ENCODE data around the gene PARN.

The PARN gene

DNA sequence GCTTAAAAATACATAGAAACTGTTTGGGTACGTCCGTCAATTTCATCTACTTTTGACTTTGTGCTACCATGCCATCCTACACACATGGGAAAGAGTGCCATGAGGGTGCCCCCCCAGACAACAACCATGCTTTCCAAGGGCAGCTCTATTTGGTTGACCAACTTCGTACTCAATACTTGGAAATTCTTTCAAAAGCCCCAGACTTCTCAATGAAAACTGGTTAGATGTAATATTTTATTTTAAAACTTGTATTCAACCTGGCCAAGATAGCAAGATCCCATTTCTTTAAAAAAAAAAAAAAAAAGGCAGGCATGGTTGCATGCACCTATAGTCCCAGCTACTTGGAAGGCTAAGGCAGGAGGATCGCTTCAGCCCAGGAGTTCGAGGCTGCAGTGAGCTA lies 98.4 kb downstream of the PARN start:
- Mint-ChIP-seq H3K27me3 (no peaks in the 10 kb centered on the region), H3K4me3 (no peak overlapping the region), H3K4me1 (ENCODE audit: low read depth) (no peaks in the 10 kb centered on the region), H3K36me3 (ENCODE audit: low read depth) (peaks cover 25% of the 10 kb centered on the region), H3K9me3 (peaks cover 4% of the 10 kb centered on the region), H3K27ac (no peak overlapping the region)

DNA sequence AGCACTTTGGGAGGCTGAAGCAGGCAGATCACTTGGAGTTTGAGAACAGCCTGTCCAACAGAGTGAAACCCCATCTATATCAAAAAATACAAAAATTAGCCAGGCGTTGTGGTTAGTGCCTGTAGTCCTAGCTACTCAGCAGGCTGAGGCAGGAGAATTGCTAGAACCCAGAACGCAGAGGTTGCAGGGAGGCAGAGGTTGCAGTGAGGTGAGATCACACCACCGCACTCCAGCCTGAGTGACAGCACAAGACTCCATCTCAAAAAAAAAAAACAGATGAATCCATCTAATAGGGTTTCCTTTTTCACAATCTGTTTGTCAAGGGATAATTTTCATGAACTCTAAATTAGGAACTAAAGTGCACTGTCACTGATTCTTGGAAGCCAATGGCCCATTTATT lies 99.0 kb downstream of the PARN start:
- Mint-ChIP-seq H3K4me3 (no peak overlapping the region), H3K4me1 (ENCODE audit: low read depth) (no peaks in the 10 kb centered on the region), H3K27ac (no peak overlapping the region), H3K9me3 (peaks cover 4% of the 10 kb centered on the region), H3K36me3 (ENCODE audit: low read depth) (peaks cover 27% of the 10 kb centered on the region), H3K27me3 (no peaks in the 10 kb centered on the region)

DNA sequence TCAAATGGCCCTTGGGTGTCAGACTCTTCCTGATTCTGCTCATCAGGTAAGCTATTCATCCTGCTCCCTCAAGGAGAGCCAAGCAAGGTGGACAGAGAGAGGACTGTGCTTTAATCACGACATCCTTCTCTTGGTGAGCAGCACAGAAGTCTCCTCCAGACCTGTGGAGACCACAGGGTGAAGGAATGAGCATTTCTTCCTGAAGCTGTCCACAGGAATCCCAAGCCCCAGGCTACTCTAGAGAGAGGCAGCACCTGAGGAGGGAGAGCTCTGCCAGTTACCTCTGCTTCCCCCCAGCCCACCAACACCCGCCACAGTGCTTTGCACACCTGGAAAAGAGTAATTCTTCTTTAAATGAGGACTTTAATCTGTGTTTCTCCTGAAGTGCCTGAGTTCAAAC lies 100.0 kb downstream of the PARN start:
- no peak overlapping the region for H3K27ac Mint-ChIP-seq
- peaks cover 27% of the 10 kb centered on the region for H3K36me3 Mint-ChIP-seq (ENCODE audit: low read depth)
- no peaks in the 10 kb centered on the region for H3K4me1 Mint-ChIP-seq (ENCODE audit: low read depth)
- no peaks in the 10 kb centered on the region for H3K27me3 Mint-ChIP-seq
- H3K9me3 Mint-ChIP-seq: peaks cover 4% of the 10 kb centered on the region
- no peak overlapping the region for H3K4me3 Mint-ChIP-seq

- H3K9me3 Mint-ChIP-seq: peaks cover 4% of the 10 kb centered on the region
- H3K4me3 Mint-ChIP-seq: no peak overlapping the region
- H3K27me3 Mint-ChIP-seq: no peaks in the 10 kb centered on the region
- no peaks in the 10 kb centered on the region for H3K4me1 Mint-ChIP-seq (ENCODE audit: low read depth)
- peaks cover 27% of the 10 kb centered on the region for H3K36me3 Mint-ChIP-seq (ENCODE audit: low read depth)
- H3K27ac Mint-ChIP-seq: no peak overlapping the region
These were observed 100.9 kb downstream of the PARN start for GRCh38 chr16:14529010-14529669.

GRCh38 chr16:14528306-14528705 lies 101.8 kb downstream of the PARN start:
- Mint-ChIP-seq H3K9me3 (no peaks in the 10 kb centered on the region), H3K36me3 (ENCODE audit: low read depth) (peaks cover 20% of the 10 kb centered on the region), H3K27me3 (no peaks in the 10 kb centered on the region), H3K27ac (no peak overlapping the region), H3K4me1 (ENCODE audit: low read depth) (no peaks in the 10 kb centered on the region), H3K4me3 (no peak overlapping the region)

GRCh38 chr16:14527411-14528044 lies 102.5 kb downstream of the PARN start:
- Mint-ChIP-seq H3K27me3 (no peaks in the 10 kb centered on the region), H3K9me3 (no peaks in the 10 kb centered on the region)

DNA sequence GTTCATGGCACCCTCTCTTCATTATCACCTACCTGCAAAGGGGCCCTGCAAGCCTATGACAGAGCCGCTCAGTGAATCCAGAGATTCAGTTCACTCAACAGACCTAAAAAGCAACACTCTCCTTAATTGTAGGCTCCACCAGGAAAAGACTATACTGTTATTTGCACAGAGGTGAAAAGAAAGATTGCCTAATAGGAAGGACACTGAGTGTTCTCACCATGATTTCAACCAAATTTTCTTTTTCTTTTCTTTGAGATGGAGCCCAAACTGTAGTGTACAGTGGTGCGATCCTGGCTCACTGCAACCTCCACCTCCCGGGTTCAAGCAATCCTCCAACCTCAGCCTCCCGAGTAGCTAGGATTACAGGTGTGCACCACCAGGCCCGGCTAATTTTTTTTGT lies 104.5 kb downstream of the PARN start:
- H3K27ac Mint-ChIP-seq: no peak overlapping the region
- no peak overlapping the region for H3K4me3 Mint-ChIP-seq
- peaks cover 13% of the 10 kb centered on the region for H3K4me1 Mint-ChIP-seq (ENCODE audit: low read depth)
- no peaks in the 10 kb centered on the region for H3K9me3 Mint-ChIP-seq
- H3K36me3 Mint-ChIP-seq (ENCODE audit: low read depth): peaks cover 16% of the 10 kb centered on the region
- no peaks in the 10 kb centered on the region for H3K27me3 Mint-ChIP-seq

More at GRCh38 chr16:14527411-14528044, 102.5 kb downstream of the PARN start:
- Mint-ChIP-seq H3K4me1 (ENCODE audit: low read depth) (no peaks in the 10 kb centered on the region), H3K27ac (peak overlapping the region; percentile 10), H3K36me3 (ENCODE audit: low read depth) (peaks cover 20% of the 10 kb centered on the region), H3K4me3 (no peak overlapping the region)

DNA sequence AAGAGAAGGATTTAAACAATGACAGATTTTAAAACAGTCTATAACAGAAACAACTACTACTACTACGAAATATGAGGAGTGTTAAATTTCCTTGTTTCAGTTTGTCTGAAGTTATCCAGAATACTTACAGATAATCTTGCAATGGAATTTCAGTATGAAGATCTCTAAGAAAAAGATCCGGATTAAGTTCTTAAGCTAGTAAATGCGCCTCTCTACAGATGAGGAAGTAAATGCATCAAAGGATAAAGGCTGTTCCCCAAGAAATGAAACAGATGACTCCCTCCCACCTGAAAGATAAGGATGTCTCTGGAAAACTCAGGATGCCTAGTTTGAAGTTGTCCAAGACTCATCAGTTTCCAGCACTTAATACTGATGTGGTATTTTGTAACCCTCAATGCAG lies 105.1 kb downstream of the PARN start:
- Mint-ChIP-seq H3K36me3 (ENCODE audit: low read depth) (peaks cover 10% of the 10 kb centered on the region), H3K27me3 (no peaks in the 10 kb centered on the region), H3K9me3 (no peaks in the 10 kb centered on the region), H3K4me1 (ENCODE audit: low read depth) (peaks cover 14% of the 10 kb centered on the region), H3K4me3 (no peak overlapping the region), H3K27ac (no peak overlapping the region)

DNA sequence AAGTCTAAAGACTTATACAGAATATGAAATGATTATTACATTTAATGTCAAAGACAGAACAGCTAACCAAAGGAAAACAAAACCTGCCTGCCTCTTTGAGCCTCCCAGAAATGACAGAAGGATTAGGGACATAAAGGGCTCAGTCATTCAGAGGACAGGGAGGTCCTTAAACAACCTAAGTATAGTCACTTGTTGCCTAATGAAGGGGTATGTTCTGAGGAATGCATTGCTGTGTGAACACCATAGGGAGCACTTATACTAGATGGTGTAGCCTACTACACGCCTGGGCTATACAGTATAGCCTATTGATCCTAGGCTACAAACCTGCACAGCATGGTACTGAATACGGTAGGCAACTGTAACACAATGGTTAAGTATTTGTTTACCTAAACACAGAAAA lies 106.4 kb downstream of the PARN start:
- Mint-ChIP-seq H3K4me3 (no peak overlapping the region), H3K9me3 (no peaks in the 10 kb centered on the region), H3K4me1 (ENCODE audit: low read depth) (peaks cover 16% of the 10 kb centered on the region), H3K27ac (no peak overlapping the region), H3K27me3 (no peaks in the 10 kb centered on the region), H3K36me3 (ENCODE audit: low read depth) (peaks cover 10% of the 10 kb centered on the region)

- no peaks in the 10 kb centered on the region for H3K9me3 Mint-ChIP-seq
- H3K36me3 Mint-ChIP-seq (ENCODE audit: low read depth): peaks cover 10% of the 10 kb centered on the region
- peaks cover 16% of the 10 kb centered on the region for H3K4me1 Mint-ChIP-seq (ENCODE audit: low read depth)
- H3K27ac Mint-ChIP-seq: no peak overlapping the region
- H3K4me3 Mint-ChIP-seq: no peak overlapping the region
- H3K27me3 Mint-ChIP-seq: no peaks in the 10 kb centered on the region
These were observed 107.4 kb downstream of the PARN start for GRCh38 chr16:14522671-14523070.

- no peaks in the 10 kb centered on the region for H3K9me3 Mint-ChIP-seq
- H3K27ac Mint-ChIP-seq: peak overlapping the region; percentile 8
- no peaks in the 10 kb centered on the region for H3K27me3 Mint-ChIP-seq
- H3K4me3 Mint-ChIP-seq: no peak overlapping the region
- H3K36me3 Mint-ChIP-seq (ENCODE audit: low read depth): no peaks in the 10 kb centered on the region
- H3K4me1 Mint-ChIP-seq (ENCODE audit: low read depth): peaks cover 16% of the 10 kb centered on the region
These were observed 109.3 kb downstream of the PARN start for GRCh38 chr16:14520753-14521152.

DNA sequence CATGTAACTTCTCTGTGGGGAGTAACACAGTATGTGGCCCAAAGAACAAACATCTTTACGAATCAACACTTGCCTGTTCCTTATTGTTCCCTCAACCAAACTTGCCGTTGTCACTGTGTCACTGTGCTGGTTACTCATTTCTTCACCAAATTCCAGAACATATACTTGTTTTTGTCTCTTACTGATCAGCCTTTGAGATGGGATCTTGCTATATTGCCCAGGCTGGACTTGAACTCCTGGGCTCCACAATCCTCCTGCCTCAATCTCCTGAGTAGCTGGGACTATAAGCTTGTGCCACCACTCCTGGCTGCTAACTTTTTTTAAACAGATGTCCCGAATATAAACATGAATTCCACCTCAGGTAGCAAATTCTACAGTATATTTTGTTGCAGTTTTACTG lies 115.1 kb downstream of the PARN start:
- Mint-ChIP-seq H3K9me3 (no peaks in the 10 kb centered on the region), H3K27me3 (no peaks in the 10 kb centered on the region), H3K27ac (no peak overlapping the region), H3K4me3 (no peak overlapping the region), H3K36me3 (ENCODE audit: low read depth) (peaks cover 7% of the 10 kb centered on the region), H3K4me1 (ENCODE audit: low read depth) (peaks cover 11% of the 10 kb centered on the region)

GRCh38 chr16:14513389-14514107 lies 116.5 kb downstream of the PARN start:
- no peaks in the 10 kb centered on the region for H3K9me3 Mint-ChIP-seq
- H3K27ac Mint-ChIP-seq: no peak overlapping the region

GRCh38 chr16:14511800-14512135 lies 118.3 kb downstream of the PARN start:
- peaks cover 8% of the 10 kb centered on the region for H3K4me1 Mint-ChIP-seq (ENCODE audit: low read depth)
- H3K9me3 Mint-ChIP-seq: no peaks in the 10 kb centered on the region
- no peaks in the 10 kb centered on the region for H3K27me3 Mint-ChIP-seq
- no peak overlapping the region for H3K27ac Mint-ChIP-seq
- H3K36me3 Mint-ChIP-seq (ENCODE audit: low read depth): peaks cover 9% of the 10 kb centered on the region
- no peak overlapping the region for H3K4me3 Mint-ChIP-seq

More at GRCh38 chr16:14513389-14514107, 116.5 kb downstream of the PARN start:
- peaks cover 8% of the 10 kb centered on the region for H3K4me1 Mint-ChIP-seq (ENCODE audit: low read depth)
- H3K36me3 Mint-ChIP-seq (ENCODE audit: low read depth): peaks cover 7% of the 10 kb centered on the region
- no peaks in the 10 kb centered on the region for H3K27me3 Mint-ChIP-seq
- H3K4me3 Mint-ChIP-seq: no peak overlapping the region

GRCh38 chr16:14510939-14511799 lies 118.9 kb downstream of the PARN start:
- H3K4me1 Mint-ChIP-seq (ENCODE audit: low read depth): peaks cover 10% of the 10 kb centered on the region
- no peaks in the 10 kb centered on the region for H3K27me3 Mint-ChIP-seq
- H3K9me3 Mint-ChIP-seq: no peaks in the 10 kb centered on the region
- no peak overlapping the region for H3K4me3 Mint-ChIP-seq
- no peak overlapping the region for H3K27ac Mint-ChIP-seq
- peaks cover 12% of the 10 kb centered on the region for H3K36me3 Mint-ChIP-seq (ENCODE audit: low read depth)

Data from stimulated activated naive CD8-positive, alpha-beta T cell treated with anti-CD3 and anti-CD28 coated beads, Interleukin-15, Interleukin-2, amounts not matched to agents 100 ng/mL and 50 ng/mL, for 24 hours (primary cell).